ENCODE data around the gene ST6GALNAC4. TPM values are rescaled to one million over a fixed set of nuclear protein-coding genes. Genes with fewer than 3 reads are reported as not detected.

ST6GALNAC4 gene
- total RNA-seq, 2 experiments from 2014 or later = 14.9 to 20.7 TPM

DNA sequence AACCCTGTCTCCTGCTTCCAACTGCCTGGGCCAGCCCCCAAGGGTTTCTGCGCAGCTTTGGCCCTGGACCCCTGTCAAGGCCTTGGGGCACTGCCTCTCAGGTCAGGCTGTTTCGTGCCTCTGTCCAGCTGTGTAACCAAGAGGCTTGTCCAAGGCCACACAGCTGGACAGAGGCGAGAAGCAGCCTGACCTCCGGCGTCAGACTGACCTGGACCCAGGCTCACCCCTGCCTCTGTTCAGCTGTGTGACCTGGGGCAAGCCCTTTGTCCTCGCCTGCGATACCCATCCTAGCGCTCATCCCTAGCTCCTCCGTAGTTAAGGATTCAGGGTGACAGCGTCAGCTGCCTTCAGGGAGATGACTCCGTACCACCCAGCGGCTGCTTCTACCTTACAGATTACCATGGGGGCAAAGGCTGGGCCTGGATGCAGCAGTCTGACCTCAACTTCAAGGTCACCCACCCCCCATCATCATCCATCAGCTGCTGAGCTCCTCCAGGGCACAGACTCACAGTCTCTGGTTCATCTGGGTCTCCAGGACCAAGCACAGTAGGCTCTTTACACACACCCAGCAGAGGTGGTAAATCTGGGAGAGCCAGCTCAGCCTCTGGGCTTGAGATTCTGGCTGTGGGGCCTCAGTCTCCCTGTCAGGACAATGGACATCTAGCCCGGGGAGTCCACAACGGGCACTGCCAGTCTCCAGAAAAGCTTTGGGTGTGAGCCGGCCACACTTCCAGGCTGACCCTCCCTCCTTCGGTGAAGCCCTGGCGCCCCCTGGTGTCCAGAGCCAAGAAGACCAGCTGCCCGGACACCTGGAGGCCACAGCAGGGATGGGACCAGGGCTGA is 47.3 kb downstream of the ST6GALNAC4 start:
- H3K36me3 Mint-ChIP-seq (ENCODE audit: low read depth) = no peaks in the 10 kb centered on the region
- POLR2A ChIA-PET = interaction anchor here (0.5 to 1.2 kb wide), 3 partner anchors 89 to 185 kb away, joined by 3 to 5 read pairs (median 4); partner anchors contain the start of gene TOR2A
- H3K27ac Mint-ChIP-seq = no peak overlapping the region

DNA sequence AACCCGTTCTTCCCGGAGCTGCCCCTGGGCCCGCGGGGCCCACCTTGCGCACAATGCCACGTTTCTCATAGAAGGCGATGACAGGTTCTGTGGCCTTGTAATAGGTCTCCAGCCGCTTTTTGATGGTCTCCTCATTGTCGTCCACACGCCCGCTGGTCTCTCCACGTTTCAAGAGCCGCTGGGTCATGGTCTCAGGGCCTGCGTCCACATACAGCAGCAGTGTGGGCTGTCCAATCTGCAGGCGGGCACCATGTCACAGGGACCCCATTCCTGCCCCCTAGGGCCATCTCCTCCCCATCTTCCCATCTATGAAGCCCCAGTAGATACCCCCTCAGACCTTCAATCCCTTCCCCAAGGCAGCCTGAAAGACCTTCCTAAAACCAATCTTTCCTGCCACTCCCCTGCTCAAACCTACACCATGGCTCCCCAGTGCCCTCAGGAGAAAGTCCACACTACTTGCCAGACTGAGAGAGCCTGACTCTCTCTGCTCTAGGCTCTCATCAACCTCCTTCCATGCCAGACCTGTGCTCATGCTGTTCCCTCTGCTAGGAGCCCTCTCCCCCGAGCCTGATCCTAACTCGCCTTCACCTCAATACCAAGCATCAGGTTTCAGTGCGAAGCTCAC is 48.5 kb downstream of the ST6GALNAC4 start:
- H3K4me1 Mint-ChIP-seq = peaks cover 16% of the 10 kb centered on the region
- ChIA-PET POLR2A (no interaction called here), CTCF (interaction anchor here (0.6 to 3.9 kb wide), 10 partner anchors 8 to 365 kb away, joined by 3 to 23 read pairs (median 12); partner anchors contain the start of genes CDK9, ST6GALNAC6 and TOR2A)
- no peaks in the 10 kb centered on the region for H3K9me3 Mint-ChIP-seq (ENCODE audit: low read depth)
- no peak for DNase-seq
- no peak overlapping the region for H3K27ac Mint-ChIP-seq
- no peak for ATAC-seq
- no peak overlapping the region for H3K4me3 Mint-ChIP-seq
- H3K36me3 Mint-ChIP-seq (ENCODE audit: low read depth) = no peaks in the 10 kb centered on the region
- intact Hi-C loops (cut with DNase I, micrococcal nuclease) = loop anchor here (5.0 kb wide), 2 partner anchors 81 to 366 kb away; partner anchors contain the start of gene CDK9 (in 1 of the 2)
- H3K27me3 Mint-ChIP-seq = no peaks in the 10 kb centered on the region

More for the DNA sequence above, 47.3 kb downstream of the ST6GALNAC4 start:
- H3K4me3 Mint-ChIP-seq = no peak overlapping the region
- no peaks in the 10 kb centered on the region for H3K27me3 Mint-ChIP-seq
- H3K4me1 Mint-ChIP-seq = peaks cover 16% of the 10 kb centered on the region
- intact Hi-C loops (cut with DNase I, micrococcal nuclease) = loop anchor here (1.0 to 10.0 kb wide), 10 partner anchors 52 to 367 kb away; partner anchors contain the start of genes CDK9 (in 2 of the 2), TOR2A (in 2 of the 2) and FPGS (in 1 of the 2)
- peak; percentile 75 for ATAC-seq
- peak; percentile 91 for DNase-seq
- no peaks in the 10 kb centered on the region for H3K9me3 Mint-ChIP-seq (ENCODE audit: low read depth)
- CTCF ChIA-PET = interaction anchor here (0.6 to 3.9 kb wide), 45 partner anchors 9 to 711 kb away, joined by 3 to 23 read pairs (median 4); partner anchors contain the start of genes CDK9, FPGS, SH2D3C and ST6GALNAC6

DNA sequence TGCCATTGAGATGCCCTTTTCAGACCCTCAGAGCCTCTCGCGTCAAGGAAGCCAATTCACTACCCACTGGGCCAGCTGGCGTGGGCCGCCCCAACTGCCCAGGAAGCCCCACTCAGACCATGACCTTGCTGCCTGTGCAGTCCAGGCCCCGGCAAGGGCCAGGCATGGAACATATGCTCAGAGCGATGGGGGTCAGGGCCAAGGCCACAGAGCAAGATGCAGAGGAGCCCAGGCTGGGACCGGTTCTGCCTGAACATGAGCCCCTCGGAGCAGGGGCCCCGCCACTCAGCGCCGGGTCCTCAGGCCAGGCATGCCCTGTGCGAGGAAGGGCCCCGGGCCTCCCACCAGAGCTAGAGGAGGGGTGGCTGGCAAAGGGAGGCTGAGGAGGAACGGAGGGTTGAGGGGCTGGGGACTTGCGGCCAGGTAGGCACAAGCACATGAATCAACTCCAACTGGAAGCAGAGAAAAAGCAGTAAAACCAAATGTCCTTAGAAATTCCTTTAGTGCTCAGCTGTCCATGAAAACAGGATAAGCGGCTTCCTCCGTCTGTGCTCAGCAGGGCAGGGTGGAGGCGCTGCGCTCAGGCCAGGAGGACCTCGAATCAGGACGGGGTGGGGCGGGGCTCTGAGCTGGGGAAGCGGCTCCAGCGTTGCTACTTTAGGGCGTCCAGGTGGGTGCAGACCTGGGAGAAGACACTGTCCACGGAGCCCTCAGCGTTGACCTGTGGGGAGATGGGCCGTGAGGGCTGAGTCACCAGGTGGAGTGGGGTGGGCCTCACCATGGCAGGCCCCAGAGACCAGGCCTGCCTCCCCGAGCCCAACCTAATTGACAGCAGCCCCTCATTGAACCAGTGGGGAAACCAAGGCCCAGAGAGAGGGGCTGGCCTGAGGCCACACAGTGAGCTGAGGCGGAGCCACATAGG is 49.2 kb downstream of the ST6GALNAC4 start:
- ChIA-PET CTCF (interaction anchor here (3.9 kb wide), 1 partner anchor 133 kb away, joined by 23 read pairs; the partner anchor contains the start of gene TOR2A), POLR2A (interaction anchor here (0.6 kb wide), 1 partner anchor 35 kb away, joined by 3 read pairs; no protein-coding TSS in a partner anchor)

DNA sequence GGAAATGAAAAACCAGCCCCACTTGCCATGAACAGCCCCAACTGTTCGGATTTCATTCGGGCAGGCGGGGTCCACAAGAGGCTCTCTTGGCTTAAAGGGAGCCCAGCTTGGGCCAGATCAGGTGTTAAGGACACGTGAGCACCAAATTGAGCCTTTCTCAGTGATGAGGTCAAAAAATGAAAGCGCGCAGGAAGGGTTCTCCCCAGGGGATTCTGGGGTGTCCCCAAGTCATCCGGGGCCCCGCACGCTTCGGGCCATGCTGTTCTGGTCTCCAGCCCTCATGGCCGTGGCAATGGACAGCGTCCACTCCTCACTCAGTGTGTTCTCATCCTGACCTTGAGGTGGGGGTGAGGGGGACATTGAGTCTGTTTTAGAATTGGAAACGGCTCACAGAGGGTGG is 50.3 kb downstream of the ST6GALNAC4 start:
- ATAC-seq (no peak), DNase-seq (no peak)
- Mint-ChIP-seq H3K27me3 (no peaks in the 10 kb centered on the region), H3K27ac (no peak overlapping the region), H3K4me3 (no peak overlapping the region), H3K9me3 (ENCODE audit: low read depth) (no peaks in the 10 kb centered on the region), H3K4me1 (peaks cover 33% of the 10 kb centered on the region), H3K36me3 (ENCODE audit: low read depth) (no peaks in the 10 kb centered on the region)
- intact Hi-C loops (cut with DNase I, micrococcal nuclease) = loop anchor here (5.0 kb wide), 2 partner anchors 79 to 364 kb away; partner anchors contain the start of gene CDK9 (in 1 of the 2)
- POLR2A ChIA-PET = no interaction called here
- CTCF ChIA-PET = interaction anchor here (0.6 to 1.3 kb wide), 2 partner anchors 16 to 75 kb away, joined by 3 to 4 read pairs; no protein-coding TSS in a partner anchor

More for the DNA sequence above, 49.2 kb downstream of the ST6GALNAC4 start:
- peaks cover 22% of the 10 kb centered on the region for H3K4me1 Mint-ChIP-seq
- intact Hi-C loops (cut with DNase I, micrococcal nuclease) = loop anchor here (5.0 kb wide), 2 partner anchors 80 to 365 kb away; partner anchors contain the start of gene CDK9 (in 1 of the 2)
- no peaks in the 10 kb centered on the region for H3K36me3 Mint-ChIP-seq (ENCODE audit: low read depth)
- H3K27ac Mint-ChIP-seq = no peak overlapping the region
- ATAC-seq (no peak), DNase-seq (no peak)
- no peak overlapping the region for H3K4me3 Mint-ChIP-seq
- H3K9me3 Mint-ChIP-seq (ENCODE audit: low read depth) = no peaks in the 10 kb centered on the region
- H3K27me3 Mint-ChIP-seq = no peaks in the 10 kb centered on the region

DNA sequence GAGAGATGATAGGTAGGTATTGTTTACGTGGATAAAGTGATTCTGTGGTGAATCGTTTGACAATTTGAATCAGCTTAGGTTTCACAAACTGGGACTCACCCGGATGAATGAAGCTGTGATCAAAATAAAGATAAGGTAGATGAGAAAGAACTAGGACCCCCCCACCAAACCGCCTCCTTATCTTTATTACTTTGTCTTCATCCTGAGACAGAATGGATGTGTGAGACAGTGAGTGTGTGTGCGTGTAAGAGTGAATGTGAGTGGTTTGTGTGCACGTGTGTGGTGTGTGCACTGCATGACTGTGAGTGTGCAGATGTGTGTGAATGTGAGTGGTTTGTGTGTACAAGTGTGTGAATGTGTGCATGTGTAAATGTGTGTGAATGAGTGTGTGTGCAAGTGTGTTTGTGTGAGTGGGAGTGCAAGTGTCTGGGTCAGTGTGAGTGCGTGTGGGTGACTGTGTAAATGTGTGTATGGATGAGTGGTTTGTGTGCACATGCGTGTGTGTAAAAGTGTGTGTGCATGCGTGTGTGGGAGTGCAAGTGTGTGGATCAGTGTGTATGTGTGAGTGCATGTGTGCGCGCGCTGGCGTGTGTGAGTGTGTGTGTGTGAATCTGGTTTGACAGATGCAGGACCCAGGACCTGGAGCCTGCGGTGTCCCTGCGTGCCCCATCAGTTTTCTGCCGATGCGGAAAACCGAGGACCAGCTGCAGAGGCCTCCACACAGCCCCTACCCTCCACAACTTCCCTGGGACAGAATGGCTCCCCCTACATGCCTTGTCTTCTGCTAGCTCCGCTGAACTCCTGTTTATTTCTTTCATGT is 51.0 kb downstream of the ST6GALNAC4 start:
- ChIA-PET POLR2A (interaction anchor here (0.6 to 2.3 kb wide), 6 partner anchors 10 to 646 kb away, joined by 3 to 7 read pairs (median 3); no protein-coding TSS in a partner anchor), CTCF (interaction anchor here (0.6 to 1.5 kb wide), 6 partner anchors 17 to 131 kb away, joined by 3 to 4 read pairs (median 4); partner anchors contain the start of gene TOR2A)
- peak overlapping the region; percentile 4 for H3K27ac Mint-ChIP-seq
- H3K27me3 Mint-ChIP-seq = no peaks in the 10 kb centered on the region
- ATAC-seq = peak; percentile 75
- intact Hi-C loops (cut with DNase I, micrococcal nuclease) = loop anchor here (1.0 to 5.0 kb wide), 4 partner anchors 79 to 364 kb away; partner anchors contain the start of genes CDK9 (in 2 of the 2) and TOR2A (in 1 of the 2)
- DNase-seq = peak; percentile 60
- H3K9me3 Mint-ChIP-seq (ENCODE audit: low read depth) = no peaks in the 10 kb centered on the region
- no peak overlapping the region for H3K4me3 Mint-ChIP-seq
- peaks cover 38% of the 10 kb centered on the region for H3K4me1 Mint-ChIP-seq
- H3K36me3 Mint-ChIP-seq (ENCODE audit: low read depth) = no peaks in the 10 kb centered on the region

DNA sequence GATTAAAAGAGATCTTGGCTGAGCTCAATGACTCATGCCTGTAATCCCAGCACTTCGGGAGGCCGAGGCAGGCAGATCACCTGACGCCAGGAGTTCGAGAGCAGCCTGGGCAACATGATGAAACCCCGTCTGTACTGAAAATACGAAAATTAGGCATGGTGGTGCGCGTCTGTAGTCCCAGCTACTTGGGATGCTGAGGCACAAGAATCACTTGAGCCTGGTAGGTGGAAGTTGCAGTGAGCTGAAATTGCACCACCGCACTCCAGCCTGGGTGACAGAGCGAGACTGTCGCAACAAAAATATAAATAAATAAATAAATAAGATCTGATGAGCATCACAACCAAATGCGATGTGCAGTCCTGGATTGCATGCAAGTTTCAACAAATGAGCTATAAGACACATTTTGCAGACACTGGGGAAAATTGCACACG is 53.6 kb downstream of the ST6GALNAC4 start:
- H3K36me3 Mint-ChIP-seq (ENCODE audit: low read depth) = no peaks in the 10 kb centered on the region
- ChIA-PET POLR2A (interaction anchor here (2.3 kb wide), 1 partner anchor 8 kb away, joined by 7 read pairs; no protein-coding TSS in a partner anchor), CTCF (interaction anchor here (0.5 to 3.0 kb wide), 7 partner anchors 9 to 134 kb away, joined by 3 to 8 read pairs (median 4); partner anchors contain the start of genes ENG and TOR2A)
- no peak overlapping the region for H3K27ac Mint-ChIP-seq
- intact Hi-C loops (cut with DNase I, micrococcal nuclease) = no loop called here
- H3K9me3 Mint-ChIP-seq (ENCODE audit: low read depth) = no peaks in the 10 kb centered on the region
- ATAC-seq (no peak), DNase-seq (no peak)
- H3K4me3 Mint-ChIP-seq = no peak overlapping the region
- peaks cover 41% of the 10 kb centered on the region for H3K4me1 Mint-ChIP-seq
- H3K27me3 Mint-ChIP-seq = no peaks in the 10 kb centered on the region

DNA sequence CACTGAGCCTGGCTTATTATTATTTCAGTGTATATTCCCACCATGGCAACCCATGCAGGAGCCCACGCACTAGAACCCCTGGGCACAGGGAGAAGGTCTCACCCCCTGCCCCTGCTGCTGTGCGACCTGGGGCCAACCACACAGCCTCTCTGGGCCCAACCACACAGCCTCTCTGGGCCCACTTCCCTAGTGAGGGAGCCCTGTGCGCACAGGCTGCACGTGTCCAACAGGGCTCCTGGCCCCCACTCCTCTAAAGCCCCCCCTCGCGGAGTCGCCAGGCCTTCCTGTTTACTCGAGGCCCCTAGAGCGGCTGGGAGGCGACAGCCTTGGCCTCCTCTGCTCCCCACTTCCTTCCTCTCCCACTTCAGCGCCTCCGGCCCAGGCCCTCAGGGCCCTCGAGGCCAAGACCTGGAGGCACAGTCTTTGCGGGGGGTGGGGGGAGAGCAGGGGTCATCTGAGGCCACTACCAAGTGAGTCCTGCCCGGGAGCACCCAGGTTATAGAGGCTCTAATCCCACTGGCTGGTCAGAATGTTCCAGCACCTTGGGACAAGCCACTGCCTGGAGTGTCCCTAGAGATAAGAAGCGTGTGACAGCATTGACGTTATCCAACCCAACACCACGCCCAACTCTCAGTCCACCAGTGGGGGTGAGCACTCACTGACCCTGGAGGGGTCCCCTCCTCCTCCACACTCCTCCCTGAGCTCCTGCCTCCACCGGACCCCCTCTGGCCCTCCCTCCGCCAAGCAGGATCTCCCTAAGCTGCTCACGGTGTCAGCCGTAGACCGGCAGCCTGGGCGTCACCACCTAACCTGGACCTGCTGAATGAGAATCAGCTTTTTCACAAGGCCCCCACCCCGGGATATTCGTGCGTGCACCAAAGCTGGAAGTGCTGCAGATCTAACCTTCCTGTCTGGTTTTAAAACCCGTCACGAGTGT is 54.5 kb downstream of the ST6GALNAC4 start:
- H3K4me3 Mint-ChIP-seq = no peak overlapping the region
- POLR2A ChIA-PET = no interaction called here
- intact Hi-C loops (cut with DNase I, micrococcal nuclease) = no loop called here
- CTCF ChIA-PET = interaction anchor here (0.5 to 3.9 kb wide), 8 partner anchors 7 to 155 kb away, joined by 3 to 14 read pairs (median 5); partner anchors contain the start of genes ENG and TOR2A
- DNase-seq (peak; percentile 43), ATAC-seq (peak; percentile 20)
- no peaks in the 10 kb centered on the region for H3K36me3 Mint-ChIP-seq (ENCODE audit: low read depth)
- peaks cover 41% of the 10 kb centered on the region for H3K4me1 Mint-ChIP-seq
- H3K27me3 Mint-ChIP-seq = no peaks in the 10 kb centered on the region
- peak overlapping the region; percentile 51 for H3K27ac Mint-ChIP-seq
- no peaks in the 10 kb centered on the region for H3K9me3 Mint-ChIP-seq (ENCODE audit: low read depth)

DNA sequence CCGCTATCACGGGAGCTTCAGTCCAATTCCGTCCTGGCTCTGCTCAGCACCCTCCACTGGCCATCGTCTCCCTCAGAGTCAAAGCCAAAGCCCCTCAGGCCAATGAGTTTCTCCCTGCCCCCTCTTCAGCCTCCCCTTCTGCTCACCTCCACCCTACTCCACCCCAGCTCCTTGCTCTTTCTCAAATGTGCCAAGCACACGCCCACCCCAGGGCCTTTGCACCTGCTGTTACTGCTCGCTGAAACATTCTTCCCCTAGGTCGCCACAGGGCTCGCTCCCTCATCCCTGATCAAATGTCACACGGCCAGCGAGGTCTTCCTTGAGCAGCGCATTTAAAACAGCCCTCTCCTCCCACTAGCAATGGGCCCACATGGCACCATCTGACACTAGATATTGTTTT is 56.1 kb downstream of the ST6GALNAC4 start:
- Mint-ChIP-seq H3K27me3 (no peaks in the 10 kb centered on the region), H3K27ac (no peak overlapping the region), H3K4me3 (no peak overlapping the region), H3K4me1 (peaks cover 37% of the 10 kb centered on the region), H3K9me3 (ENCODE audit: low read depth) (no peaks in the 10 kb centered on the region), H3K36me3 (ENCODE audit: low read depth) (no peaks in the 10 kb centered on the region)
- intact Hi-C loops (cut with DNase I, micrococcal nuclease) = no loop called here
- DNase-seq (no peak), ATAC-seq (no peak)
- CTCF ChIA-PET = interaction anchor here (3.9 kb wide), 1 partner anchor 9 kb away, joined by 14 read pairs; no protein-coding TSS in a partner anchor
- POLR2A ChIA-PET = interaction anchor here (0.6 kb wide), 1 partner anchor 33 kb away, joined by 4 read pairs; no protein-coding TSS in a partner anchor

DNA sequence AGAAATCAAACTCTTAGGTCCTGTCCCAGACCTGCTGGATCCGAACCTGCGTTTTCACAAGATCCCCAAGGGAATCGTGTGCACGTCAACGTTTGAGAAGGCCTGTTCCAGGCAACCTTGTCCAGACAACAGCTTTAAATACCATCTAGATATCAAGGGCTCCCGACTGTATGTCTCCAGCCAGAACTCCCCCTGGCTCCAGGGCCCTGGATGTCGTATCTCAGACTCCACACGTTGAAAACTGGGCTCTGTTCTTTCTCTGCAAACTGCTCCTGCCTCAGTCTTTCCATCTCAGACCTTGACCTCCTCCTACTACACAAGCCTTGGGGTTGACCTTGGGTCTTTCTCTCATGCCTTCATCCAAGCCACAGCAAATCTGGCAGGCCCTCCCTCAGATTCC is 56.6 kb downstream of the ST6GALNAC4 start:
- H3K36me3 Mint-ChIP-seq (ENCODE audit: low read depth) = no peaks in the 10 kb centered on the region
- ATAC-seq (no peak), DNase-seq (no peak)
- H3K4me3 Mint-ChIP-seq = no peak overlapping the region
- no peak overlapping the region for H3K27ac Mint-ChIP-seq
- no peaks in the 10 kb centered on the region for H3K9me3 Mint-ChIP-seq (ENCODE audit: low read depth)
- ChIA-PET CTCF (interaction anchor here (3.9 kb wide), 1 partner anchor 9 kb away, joined by 14 read pairs; no protein-coding TSS in a partner anchor), POLR2A (no interaction called here)
- peaks cover 33% of the 10 kb centered on the region for H3K4me1 Mint-ChIP-seq
- intact Hi-C loops (cut with DNase I, micrococcal nuclease) = no loop called here
- no peaks in the 10 kb centered on the region for H3K27me3 Mint-ChIP-seq

Measured in activated CD4-positive, alpha-beta T cell treated with anti-CD3 and anti-CD28 coated beads for 36 hours (primary cell).